A172 (cell line): ENCODE results near the gene CDYL2. TPM values are rescaled to one million over a fixed set of nuclear protein-coding genes. Genes with fewer than 3 reads are reported as not detected.

Experiments used
- total RNA-seq: library from RNA; depleted of rRNA; stranded (reverse); fragments of >200 nt; shearing (Covaris generic); gene quantifications from 2 replicates; pipeline ENCODE4 v1.2.3, GENCODE V29; 2014; rRNA removed

Gene CDYL2
- total RNA-seq, 1 experiment from 2014 or later = 6.3 TPM

Other genes starting within 250 kb of the CDYL2 start
- 197 and 288 TPM in 2 replicates for gene CMC2, start 202.3 kb upstream of the CDYL2 start, total RNA-seq
- gene CENPN, start 202.6 kb upstream of the CDYL2 start, total RNA-seq = 123 and 128 TPM in 2 replicates
- 59.9 and 62.1 TPM in 2 replicates for gene ATMIN, start 231.2 kb upstream of the CDYL2 start, total RNA-seq